OCI-LY1 (cell line): ENCODE measurements around the gene PARD3B.
"Not testable (repeated sequence)": the region's sequence is repeated elsewhere in the genome, so short reads cannot be mapped to it uniquely, and the experiment has no call there.

Experiments used
- H2AFZ ChIP-seq: fragments of 200-600 bp; sonication (generic), shearing (Covaris generic); 2 replicates; pipeline ENCODE4 v1.6.0; 2014; ENCODE audit warnings: antibody characterized with exemption, mild to moderate bottlenecking, low read length
- H3F3A ChIP-seq: fragments of 200-600 bp; sonication (generic), shearing (Covaris generic); 2 replicates; pipeline ENCODE4 v1.6.0; 2014; ENCODE audit warnings: mild to moderate bottlenecking, antibody characterized with exemption, low read length, moderate library complexity; ENCODE audit not compliant: insufficient read depth
- H3K27ac ChIP-seq: fragments of 200-600 bp; sonication (generic); 2 replicates; pipeline ENCODE4 v1.5.1; 2014; ENCODE audit warnings: low read length, mixed run types, mild to moderate bottlenecking, low read depth; ENCODE audit not compliant: poor library complexity, severe bottlenecking
- H3K27me3 ChIP-seq: fragments of 200-600 bp; sonication (generic); 2 replicates; pipeline ENCODE4 v1.6.0; 2014; ENCODE audit warnings: antibody characterized with exemption, mild to moderate bottlenecking, low read length, moderate library complexity; ENCODE audit not compliant: insufficient read depth
- H3K36me3 ChIP-seq: fragments of 200-600 bp; sonication (generic); 2 replicates; pipeline ENCODE4 v1.6.1; 2014; ENCODE audit warnings: mild to moderate bottlenecking, antibody characterized with exemption, low read length, moderate library complexity, mixed read lengths; ENCODE audit not compliant: insufficient read depth
- H3K4me1 ChIP-seq: fragments of 200-600 bp; sonication (generic); 2 replicates; pipeline ENCODE4 v1.5.1; 2014; ENCODE audit warnings: mild to moderate bottlenecking, low read length, moderate library complexity; ENCODE audit not compliant: insufficient read depth, severe bottlenecking
- H3K4me2 ChIP-seq: fragments of 200-600 bp; sonication (generic), shearing (Covaris generic); 2 replicates; pipeline ENCODE4 v1.6.1; 2014; ENCODE audit warnings: low read length
- H3K4me3 ChIP-seq: fragments of 200-600 bp; sonication (generic); 2 replicates; pipeline ENCODE4 v1.5.1; 2014; ENCODE audit warnings: low read length, low read depth, mild to moderate bottlenecking, mixed read lengths; ENCODE audit not compliant: poor library complexity, severe bottlenecking
- H3K79me2 ChIP-seq: fragments of 200-600 bp; shearing (Covaris generic); 2 replicates; pipeline ENCODE4 v1.6.1; 2016; ENCODE audit warnings: mixed run types, low read length, mixed read lengths; ENCODE audit not compliant: insufficient read depth
- H3K9ac ChIP-seq: fragments of 200-600 bp; sonication (generic), shearing (Covaris generic); 2 replicates; pipeline ENCODE4 v1.6.1; 2014; ENCODE audit warnings: mild to moderate bottlenecking, low read length, mixed read lengths
- H3K9me2 ChIP-seq: fragments of 200-600 bp; sonication (generic), shearing (Covaris generic); 2 replicates; pipeline ENCODE4 v1.6.1; 2014; ENCODE audit warnings: low read depth, mild to moderate bottlenecking, low read length, mixed read lengths
- H3K9me3 ChIP-seq: fragments of 200-600 bp; shearing (Covaris generic); 2 replicates; pipeline ENCODE4 v1.6.1; 2014; ENCODE audit warnings: low read length, mixed read lengths
- H4K20me1 ChIP-seq: fragments of 200-600 bp; sonication (generic), shearing (Covaris generic); 2 replicates; pipeline ENCODE4 v1.6.0; 2016; ENCODE audit warnings: mild to moderate bottlenecking, low read length; ENCODE audit not compliant: insufficient read depth
- EZH2 ChIP-seq: fragments of 200-600 bp; sonication (generic), shearing (Covaris generic); IDR thresholded peaks from 2 replicates; pipeline ENCODE4 v1.8.0; 2017; ENCODE audit warnings: borderline replicate concordance, mixed run types, mild to moderate bottlenecking, antibody characterized with exemption, low read length, moderate library complexity, mixed read lengths
- TF ChIP-seq, protein P1 (sequence below): fragments of 200-600 bp; sonication (generic), shearing (Covaris generic); IDR thresholded peaks from 2 replicates; pipeline ENCODE4 v1.5.1; 2017; ENCODE audit warnings: mild to moderate bottlenecking, antibody characterized with exemption, low read length, moderate library complexity, mixed read lengths

PARD3B gene

GRCh38 chr2:205484764-205485163, 939.5 kb downstream of the PARD3B start:
- Histone ChIP-seq H3K9ac (no peak overlapping the region), H3K4me2 (no peak overlapping the region), H3F3A (no peaks in the 10 kb centered on the region), H3K79me2 (no peaks in the 10 kb centered on the region), H3K4me1 (no peaks in the 10 kb centered on the region), H4K20me1 (no peaks in the 10 kb centered on the region), H3K27me3 (no peaks in the 10 kb centered on the region), H3K36me3 (no peaks in the 10 kb centered on the region), H2AFZ (no peak overlapping the region), H3K27ac (no peak overlapping the region), H3K9me3 (no peaks in the 10 kb centered on the region), H3K9me2 (no peaks in the 10 kb centered on the region), H3K4me3 (no peak overlapping the region)
- TF ChIP-seq EZH2: no peak
- TF ChIP-seq, protein P1, sequence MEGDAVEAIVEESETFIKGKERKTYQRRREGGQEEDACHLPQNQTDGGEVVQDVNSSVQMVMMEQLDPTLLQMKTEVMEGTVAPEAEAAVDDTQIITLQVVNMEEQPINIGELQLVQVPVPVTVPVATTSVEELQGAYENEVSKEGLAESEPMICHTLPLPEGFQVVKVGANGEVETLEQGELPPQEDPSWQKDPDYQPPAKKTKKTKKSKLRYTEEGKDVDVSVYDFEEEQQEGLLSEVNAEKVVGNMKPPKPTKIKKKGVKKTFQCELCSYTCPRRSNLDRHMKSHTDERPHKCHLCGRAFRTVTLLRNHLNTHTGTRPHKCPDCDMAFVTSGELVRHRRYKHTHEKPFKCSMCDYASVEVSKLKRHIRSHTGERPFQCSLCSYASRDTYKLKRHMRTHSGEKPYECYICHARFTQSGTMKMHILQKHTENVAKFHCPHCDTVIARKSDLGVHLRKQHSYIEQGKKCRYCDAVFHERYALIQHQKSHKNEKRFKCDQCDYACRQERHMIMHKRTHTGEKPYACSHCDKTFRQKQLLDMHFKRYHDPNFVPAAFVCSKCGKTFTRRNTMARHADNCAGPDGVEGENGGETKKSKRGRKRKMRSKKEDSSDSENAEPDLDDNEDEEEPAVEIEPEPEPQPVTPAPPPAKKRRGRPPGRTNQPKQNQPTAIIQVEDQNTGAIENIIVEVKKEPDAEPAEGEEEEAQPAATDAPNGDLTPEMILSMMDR: no peak

DNA sequence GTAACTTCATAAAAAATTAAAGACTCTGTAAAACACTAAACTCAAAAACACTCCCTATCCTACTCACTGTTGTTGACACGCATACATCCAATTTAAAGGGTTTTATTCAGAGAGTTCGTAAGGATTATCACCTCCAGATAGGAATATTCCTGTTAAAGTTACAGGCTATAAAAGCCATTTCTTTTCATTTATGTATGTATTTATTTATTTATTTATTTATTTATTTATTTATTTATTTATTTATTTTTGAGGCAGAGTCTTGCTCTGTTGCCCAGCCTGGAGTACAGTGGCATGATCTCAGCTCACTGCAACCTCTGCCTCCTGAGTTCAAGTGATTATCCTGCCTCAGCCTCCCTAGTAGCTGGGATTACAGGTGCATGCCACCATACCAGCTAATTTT, 948.3 kb downstream of the PARD3B start:
- H3K4me2 ChIP-seq, H3K9ac ChIP-seq, H3K9me3 ChIP-seq, H3K36me3 ChIP-seq, H3K4me3 ChIP-seq, H3K79me2 ChIP-seq, H4K20me1 ChIP-seq, H3K27me3 ChIP-seq, H3F3A ChIP-seq, H3K9me2 ChIP-seq, H3K4me1 ChIP-seq, H2AFZ ChIP-seq, H3K27ac ChIP-seq: not testable (repeated sequence)

DNA sequence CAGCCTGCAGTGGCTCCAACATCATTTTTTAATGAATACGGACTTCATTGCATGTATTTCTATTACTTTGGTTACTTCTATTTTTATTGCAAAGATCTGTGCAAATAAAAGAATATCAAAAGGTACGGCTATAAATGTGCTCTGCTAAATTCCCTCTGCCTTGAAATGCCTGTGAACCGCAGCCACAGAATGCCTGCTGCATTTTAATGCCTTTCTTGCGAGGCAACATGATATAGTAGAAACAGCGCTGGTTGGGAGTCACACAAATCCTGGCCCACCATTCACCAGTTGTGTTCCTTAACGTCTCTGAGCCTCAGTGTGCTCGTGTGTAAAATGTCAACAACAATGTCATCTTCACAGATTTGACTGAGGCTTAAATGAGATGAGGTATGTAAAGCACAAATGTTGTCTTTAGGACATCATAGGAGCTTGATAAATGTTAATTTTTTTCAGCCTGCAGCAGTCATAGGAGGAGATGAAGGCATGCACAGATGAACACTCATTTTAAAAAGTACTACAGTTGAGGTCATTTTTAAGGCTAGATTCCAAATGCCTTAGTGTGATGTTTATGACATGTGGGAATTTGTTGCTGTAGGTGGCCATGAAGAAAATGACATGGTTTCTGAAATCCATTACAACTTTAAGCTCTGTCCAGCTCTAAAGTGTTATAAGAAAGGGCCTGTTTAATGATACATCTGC, 949.4 kb downstream of the PARD3B start:
- Histone ChIP-seq H3F3A (no peaks in the 10 kb centered on the region), H3K4me2 (no peak overlapping the region), H3K27ac (no peak overlapping the region), H3K9me3 (no peaks in the 10 kb centered on the region), H4K20me1 (no peaks in the 10 kb centered on the region), H3K4me1 (no peaks in the 10 kb centered on the region), H3K79me2 (no peaks in the 10 kb centered on the region), H3K36me3 (no peaks in the 10 kb centered on the region), H2AFZ (no peak overlapping the region), H3K27me3 (no peaks in the 10 kb centered on the region), H3K4me3 (no peak overlapping the region), H3K9me2 (no peaks in the 10 kb centered on the region), H3K9ac (no peak overlapping the region)
- no peak for TF ChIP-seq EZH2
- TF ChIP-seq, protein P1: no peak

DNA sequence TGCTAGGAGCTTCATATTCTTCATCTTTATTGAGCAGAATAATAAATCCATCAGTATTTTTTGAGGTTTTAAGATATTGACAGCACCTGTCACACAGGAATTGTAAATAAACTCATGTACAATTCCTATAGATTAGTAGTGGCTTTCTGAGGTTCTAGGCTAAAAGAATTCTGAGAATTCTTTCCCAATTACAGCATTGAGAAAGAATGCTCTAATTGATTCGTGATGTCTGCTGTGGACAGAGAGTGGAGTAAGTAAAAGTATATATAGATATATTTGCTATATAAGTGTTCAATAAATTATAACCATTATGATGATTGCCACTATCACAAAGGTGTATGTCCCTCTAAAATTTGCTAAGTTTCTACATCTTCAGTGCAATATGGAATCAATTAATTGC, 950.5 kb downstream of the PARD3B start:
- Histone ChIP-seq H2AFZ (no peak overlapping the region), H4K20me1 (no peaks in the 10 kb centered on the region), H3K9me2 (no peaks in the 10 kb centered on the region), H3K4me2 (no peak overlapping the region), H3K4me3 (no peak overlapping the region), H3K79me2 (no peaks in the 10 kb centered on the region), H3K9me3 (no peaks in the 10 kb centered on the region), H3K4me1 (no peaks in the 10 kb centered on the region), H3K9ac (no peak overlapping the region), H3K27ac (no peak overlapping the region), H3F3A (no peaks in the 10 kb centered on the region), H3K36me3 (no peaks in the 10 kb centered on the region), H3K27me3 (no peaks in the 10 kb centered on the region)
- TF ChIP-seq EZH2: no peak
- TF ChIP-seq, protein P1: no peak
